GM20000 (cell line): Measurements from ENCODE around the gene MTERF4.

ENCODE experiments used
- DNase-seq: peaks from one replicate; pipeline ENCODE4 v3.0.0; 2012; ENCODE audit warnings: low spot score
- CTCF ChIP-seq: IDR thresholded peaks from 2 replicates; pipeline ENCODE4 v1.5.1; 2012; ENCODE audit warnings: mild to moderate bottlenecking, control low read depth; ENCODE audit errors: extremely low read depth, missing control alignments

MTERF4 gene

GRCh38 chr2:241138471-241138870, 36.4 kb upstream of the MTERF4 start:
- TF ChIP-seq CTCF = no peak
- DNase-seq = no peak

GRCh38 chr2:241137276-241138190, 35.4 kb upstream of the MTERF4 start:
- no peak for DNase-seq
- TF ChIP-seq CTCF = no peak

- no peak for DNase-seq
- TF ChIP-seq CTCF = no peak
These were observed 34.7 kb upstream of the MTERF4 start for GRCh38 chr2:241136661-241137260.

GRCh38 chr2:241136191-241136590, 34.1 kb upstream of the MTERF4 start:
- no peak for TF ChIP-seq CTCF
- DNase-seq = no peak

GRCh38 chr2:241135737-241136136, 33.6 kb upstream of the MTERF4 start:
- no peak for TF ChIP-seq CTCF
- no peak for DNase-seq

GRCh38 chr2:241134711-241135110, 32.6 kb upstream of the MTERF4 start:
- no peak for DNase-seq

More at GRCh38 chr2:241134711-241135110, 32.6 kb upstream of the MTERF4 start:
- TF ChIP-seq CTCF = no peak
